Transverse colon (tissue), 4 donors: ENCODE data around the gene GAB2. TPM values are rescaled to one million over a fixed set of nuclear protein-coding genes. Genes with fewer than 3 reads are reported as not detected.

Experiments
- DNase-seq: peaks from one replicate; pipeline ENCODE4 v3.0.0-alpha.2; 2019
- H3K27ac ChIP-seq, 4 donors: fragments of 200-600 bp; sonication (generic); 2 replicates each; pipeline ENCODE4 v1.5.1; 2016 to 2018; ENCODE audit warnings: inconsistent platforms in 4 of 4
- H3K27me3 ChIP-seq: fragments of 200-600 bp; sonication (generic); 2 replicates; pipeline ENCODE4 v1.5.1; 2017; ENCODE audit warnings: inconsistent platforms
- H3K36me3 ChIP-seq, 4 donors: fragments of 200-600 bp; sonication (generic); 2 replicates each; pipeline ENCODE4 v1.5.1; 2017 to 2019; ENCODE audit warnings: inconsistent platforms in 4 of 4
- H3K4me1 ChIP-seq, 4 donors: fragments of 200-600 bp; sonication (generic); 2 replicates each; pipeline ENCODE4 v1.5.1; 2017 to 2020; ENCODE audit warnings: inconsistent platforms in 4 of 4
- H3K4me3 ChIP-seq, 4 donors: fragments of 200-600 bp; sonication (generic); 1 replicate in 1 of 4; 2 replicates in 3 of 4; pipeline versions ENCODE4 v1.5.1 to v1.6.1; 2017 to 2019; ENCODE audit warnings: inconsistent platforms in 4 of 4
- H3K9me3 ChIP-seq, 2 donors: fragments of 200-600 bp; sonication (generic); 2 replicates each; pipeline ENCODE4 v1.5.1; 2017 to 2019; ENCODE audit warnings: inconsistent platforms in 2 of 2
- CTCF ChIP-seq, 5 experiments: fragments of 200-600 bp in 3 of 5; fragments of 450-650 bp in 2 of 5; sonication (generic) in 3 of 5; IDR thresholded peaks; 1 replicate in 2 of 5; 2 replicates in 3 of 5; pipeline ENCODE4 v1.5.1; 2016 to 2017; ENCODE audit warnings: antibody characterized with exemption in 5 of 5, inconsistent platforms in 3 of 5, mild to moderate bottlenecking in 2 of 5, moderate library complexity in 1 of 5
- EP300 ChIP-seq: sonication (generic); formaldehyde crosslinking; IDR thresholded peaks from one replicate; pipeline ENCODE4 v1.6.1; 2017; ENCODE audit warnings: antibody characterized with exemption, low read depth
- POLR2A ChIP-seq: fragments of 450-650 bp; IDR thresholded peaks from one replicate; pipeline ENCODE4 v1.6.1; 2016; ENCODE audit warnings: antibody characterized with exemption, mild to moderate bottlenecking, moderate library complexity
- POLR2AphosphoS5 ChIP-seq, 3 donors: sonication (generic); formaldehyde crosslinking; IDR thresholded peaks; one replicate each; pipeline ENCODE4 v1.6.1; 2016; ENCODE audit warnings: antibody characterized with exemption in 3 of 3
- WGBS, 2 donors: methylation state at CpG; one replicate each; pipeline ENCODE4 v1.1.5; 2018; ENCODE audit warnings: low coverage in 1 of 2; 5-methylcytosine and 5-hydroxymethylcytosine counted together
- in situ Hi-C, 4 donors: fragments of 200-750 bp; cut with MboI; loops; one replicate each; pipeline versions ENCODE4 v1.15.0 to v1.15.1; 2017; ENCODE audit warnings: low sequenced_read_pairs in 3 of 4, low pct_ligation_motif_present in 1 of 4, low pct_unique_long_range_greater_than_20kb in 1 of 4
- intact Hi-C: fragments of 100-400 bp; cut with DNase I; formaldehyde crosslinking; loops from one replicate; pipeline ENCODE4 v1.15.1; 2023; ENCODE audit warnings: low total_unique reads
- total RNA-seq, 4 donors: library from RNA; depleted of rRNA; stranded (reverse); fragments of >200 nt; gene quantifications; one replicate each; pipeline ENCODE4 v1.1.0, GENCODE V29; 2016

Gene GAB2
- total RNA-seq, 4 donors from 2014 or later = 5.8 to 35.7 (median 22.9) TPM

- no peak for TF ChIP-seq EP300
- no peak for TF ChIP-seq POLR2A
- TF ChIP-seq CTCF (IDR thresholded peaks at IDR 0.05) = no peak
- no peak for TF ChIP-seq POLR2AphosphoS5 (IDR thresholded peaks at IDR 0.05)
- H3K27ac ChIP-seq = peak overlapping the region in 2 of 4 donors; percentile 32 to 33
- H3K27me3 ChIP-seq = no peaks in the 10 kb centered on the region
- in situ Hi-C loops = no loop called here
- H3K4me1 ChIP-seq = peaks cover 0 to 6% (median 0%) of the 10 kb centered on the region in 4 donors
- WGBS, 2 donors = 31 to 36% methylated on average over 2 to 3 of the region's 3 CpGs
- no peaks in the 10 kb centered on the region for H3K36me3 ChIP-seq
- no peak overlapping the region for H3K4me3 ChIP-seq
- H3K9me3 ChIP-seq = no peaks in the 10 kb centered on the region
- DNase-seq = no peak
- intact Hi-C loops = no loop called here
These were observed 214.9 kb downstream of the GAB2 start for GRCh38 chr11:78202733-78203167.

DNA sequence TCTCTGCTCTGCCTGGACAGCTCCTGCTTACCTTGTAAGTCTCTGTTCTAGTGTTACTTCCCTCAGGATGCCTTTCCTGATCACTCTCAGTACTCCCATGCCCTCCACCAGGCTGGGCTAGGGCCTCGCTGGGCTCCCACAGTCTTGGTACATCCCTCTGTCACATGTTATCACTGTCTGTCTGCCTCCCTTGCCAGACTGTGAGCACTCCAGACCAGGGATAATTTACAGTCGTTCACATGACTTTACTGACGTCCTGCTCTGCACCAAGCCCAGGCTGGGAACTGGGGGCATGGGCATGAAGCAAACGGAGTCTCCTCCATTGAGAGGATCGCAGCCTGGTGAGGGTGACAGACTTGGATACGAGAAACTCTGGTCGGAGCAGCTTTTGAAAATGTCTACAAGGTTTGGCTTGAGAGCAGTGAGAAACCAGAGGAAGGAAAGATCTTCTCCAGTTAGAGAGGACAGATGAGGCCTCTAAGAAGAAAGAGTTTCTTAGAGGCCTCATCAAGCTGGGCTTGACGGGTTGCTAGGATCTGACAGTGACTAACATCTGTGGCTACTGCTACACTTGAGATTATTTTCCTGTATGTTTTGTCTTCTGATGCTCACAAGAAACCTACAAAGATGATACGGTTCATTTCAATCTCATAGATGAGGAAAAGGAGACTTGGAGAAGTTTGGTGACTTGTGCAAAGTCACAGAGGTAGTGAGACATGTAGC is 216.4 kb downstream of the GAB2 start:
- intact Hi-C loops = no loop called here
- in situ Hi-C loops = no loop called here
- H3K4me1 ChIP-seq = peaks cover 0 to 6% (median 0%) of the 10 kb centered on the region in 4 donors
- no peaks in the 10 kb centered on the region for H3K9me3 ChIP-seq
- no peak overlapping the region for H3K27ac ChIP-seq
- H3K27me3 ChIP-seq = no peaks in the 10 kb centered on the region
- 89 to 93% methylated on average over 8 to 9 of the region's 9 CpGs for WGBS, 2 donors
- H3K4me3 ChIP-seq = no peak overlapping the region
- no peaks in the 10 kb centered on the region for H3K36me3 ChIP-seq
- no peak for DNase-seq
- TF ChIP-seq POLR2AphosphoS5 (IDR thresholded peaks at IDR 0.05) (no peak), EP300 (no peak), CTCF (IDR thresholded peaks at IDR 0.05) (no peak), POLR2A (no peak)

DNA sequence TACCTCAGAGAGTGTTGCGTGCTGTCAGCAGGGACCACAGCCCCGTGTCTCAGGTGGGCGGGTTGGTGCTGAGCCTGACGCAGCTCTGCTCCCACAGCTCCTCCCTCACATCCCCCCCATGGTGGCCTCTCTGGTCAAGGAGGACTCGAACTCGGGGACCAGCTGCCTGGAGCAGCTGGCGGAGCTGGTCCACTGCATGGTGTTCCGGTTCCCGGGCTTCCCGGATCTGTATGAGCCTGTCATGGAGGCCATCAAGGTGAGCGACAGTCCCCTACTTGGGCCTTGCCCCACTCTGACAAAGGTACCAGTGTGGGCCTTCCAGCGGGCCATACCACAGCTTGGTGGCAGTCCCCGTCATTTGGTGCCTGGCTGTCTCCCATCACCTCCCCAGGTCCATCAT is 217.1 kb downstream of the GAB2 start:
- Histone ChIP-seq H3K4me1 (peaks cover 0 to 6% (median 0%) of the 10 kb centered on the region in 4 donors), H3K27ac (no peak overlapping the region), H3K27me3 (no peaks in the 10 kb centered on the region), H3K9me3 (no peaks in the 10 kb centered on the region), H3K36me3 (no peaks in the 10 kb centered on the region), H3K4me3 (no peak overlapping the region)
- TF ChIP-seq CTCF (IDR thresholded peaks at IDR 0.05) (no peak), POLR2AphosphoS5 (IDR thresholded peaks at IDR 0.05) (no peak), EP300 (no peak), POLR2A (no peak)
- 95% methylated on average over 13 of the region's 13 CpGs; no CpG with 5 or more reads in 1 of the 2 donors for WGBS, 2 donors
- no peak for DNase-seq
- intact Hi-C loops = no loop called here
- in situ Hi-C loops = no loop called here

- in situ Hi-C loops = no loop called here
- intact Hi-C loops = no loop called here
- peaks cover 0 to 6% (median 0%) of the 10 kb centered on the region in 4 donors for H3K4me1 ChIP-seq
- DNase-seq = no peak
- WGBS, 2 donors = 89% methylated on average over 4 of the region's 4 CpGs; no CpG with 5 or more reads in 1 of the 2 donors
- TF ChIP-seq POLR2AphosphoS5 (IDR thresholded peaks at IDR 0.05) = no peak
- TF ChIP-seq POLR2A = no peak
- TF ChIP-seq EP300 = no peak
- no peak for TF ChIP-seq CTCF (IDR thresholded peaks at IDR 0.05)
- no peak overlapping the region for H3K27ac ChIP-seq
- no peaks in the 10 kb centered on the region for H3K9me3 ChIP-seq
- H3K36me3 ChIP-seq = no peaks in the 10 kb centered on the region
- H3K4me3 ChIP-seq = no peak overlapping the region
- H3K27me3 ChIP-seq = no peaks in the 10 kb centered on the region
These were observed 217.6 kb downstream of the GAB2 start for GRCh38 chr11:78200061-78200460.
